22Rv1 (cell line): ENCODE data around the gene CST1.
"Not testable (repeated sequence)": the region's sequence is repeated elsewhere in the genome, so short reads cannot be mapped to it uniquely, and the experiment has no call there.

Source experiments
- H3K27ac ChIP-seq: fragments of 450-650 bp; 2 replicates; pipeline ENCODE4 v1.5.1; 2017
- ZFX ChIP-seq: fragments of 450-650 bp; IDR thresholded peaks from 2 replicates; pipeline ENCODE4 v1.6.1; 2017; ENCODE audit warnings: antibody characterized with exemption, borderline replicate concordance
- TF ChIP-seq, protein P1 (sequence below): fragments of 450-650 bp; IDR thresholded peaks from 2 replicates; pipeline ENCODE4 v1.5.1; 2017; ENCODE audit warnings: mild to moderate bottlenecking

CST1 gene

GRCh38 chr20:23752481-23753193, 1.9 kb upstream of the CST1 start:
- no peak overlapping the region for H3K27ac ChIP-seq
- no peak for TF ChIP-seq ZFX
- TF ChIP-seq, protein P1, sequence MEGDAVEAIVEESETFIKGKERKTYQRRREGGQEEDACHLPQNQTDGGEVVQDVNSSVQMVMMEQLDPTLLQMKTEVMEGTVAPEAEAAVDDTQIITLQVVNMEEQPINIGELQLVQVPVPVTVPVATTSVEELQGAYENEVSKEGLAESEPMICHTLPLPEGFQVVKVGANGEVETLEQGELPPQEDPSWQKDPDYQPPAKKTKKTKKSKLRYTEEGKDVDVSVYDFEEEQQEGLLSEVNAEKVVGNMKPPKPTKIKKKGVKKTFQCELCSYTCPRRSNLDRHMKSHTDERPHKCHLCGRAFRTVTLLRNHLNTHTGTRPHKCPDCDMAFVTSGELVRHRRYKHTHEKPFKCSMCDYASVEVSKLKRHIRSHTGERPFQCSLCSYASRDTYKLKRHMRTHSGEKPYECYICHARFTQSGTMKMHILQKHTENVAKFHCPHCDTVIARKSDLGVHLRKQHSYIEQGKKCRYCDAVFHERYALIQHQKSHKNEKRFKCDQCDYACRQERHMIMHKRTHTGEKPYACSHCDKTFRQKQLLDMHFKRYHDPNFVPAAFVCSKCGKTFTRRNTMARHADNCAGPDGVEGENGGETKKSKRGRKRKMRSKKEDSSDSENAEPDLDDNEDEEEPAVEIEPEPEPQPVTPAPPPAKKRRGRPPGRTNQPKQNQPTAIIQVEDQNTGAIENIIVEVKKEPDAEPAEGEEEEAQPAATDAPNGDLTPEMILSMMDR, result no peak

DNA sequence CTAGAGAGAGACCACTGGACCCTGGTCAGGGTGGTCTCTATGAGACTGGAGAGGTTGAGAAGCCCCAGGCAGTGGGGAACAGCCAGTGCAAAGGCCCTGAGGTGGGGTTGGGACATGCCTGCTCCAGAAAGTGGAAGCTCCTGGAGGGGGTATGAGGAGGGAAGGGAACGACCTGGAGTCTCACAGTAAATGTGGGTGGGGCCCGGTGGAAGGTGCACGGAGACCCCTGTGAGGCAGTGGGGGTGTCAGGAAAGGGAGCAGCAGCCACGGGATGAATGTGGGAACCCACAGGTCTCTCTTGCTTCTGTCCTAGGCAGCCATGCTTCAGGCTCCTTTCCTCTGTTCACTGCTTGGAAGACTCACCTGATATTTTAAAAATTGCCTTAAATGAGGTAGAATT, 1.3 kb upstream of the CST1 start:
- TF ChIP-seq, protein P1, result no peak
- no peak for TF ChIP-seq ZFX
- H3K27ac ChIP-seq, result no peak overlapping the region

DNA sequence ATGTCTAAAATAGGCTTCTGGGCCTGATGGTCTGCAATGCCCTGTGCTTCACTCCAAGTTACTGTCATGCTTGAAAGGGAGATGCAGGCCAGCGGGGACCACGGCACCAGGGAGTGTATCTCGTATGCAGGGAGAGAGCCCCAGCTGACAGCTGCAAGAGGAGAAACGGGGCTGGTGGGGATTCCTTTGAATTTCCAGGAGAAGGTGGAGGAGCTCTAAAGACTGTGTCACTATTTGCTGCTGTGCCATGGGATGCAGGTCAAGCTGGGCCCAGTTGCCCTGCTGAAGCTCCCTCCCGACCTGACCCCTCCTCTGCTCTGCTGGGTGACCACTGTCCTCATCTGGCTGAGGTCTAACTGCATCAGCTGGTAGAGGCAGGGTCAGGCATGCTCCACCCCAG, 989 bp downstream of the CST1 start:
- TF ChIP-seq, protein P1, result no peak
- TF ChIP-seq ZFX, result no peak
- no peak overlapping the region for H3K27ac ChIP-seq

DNA sequence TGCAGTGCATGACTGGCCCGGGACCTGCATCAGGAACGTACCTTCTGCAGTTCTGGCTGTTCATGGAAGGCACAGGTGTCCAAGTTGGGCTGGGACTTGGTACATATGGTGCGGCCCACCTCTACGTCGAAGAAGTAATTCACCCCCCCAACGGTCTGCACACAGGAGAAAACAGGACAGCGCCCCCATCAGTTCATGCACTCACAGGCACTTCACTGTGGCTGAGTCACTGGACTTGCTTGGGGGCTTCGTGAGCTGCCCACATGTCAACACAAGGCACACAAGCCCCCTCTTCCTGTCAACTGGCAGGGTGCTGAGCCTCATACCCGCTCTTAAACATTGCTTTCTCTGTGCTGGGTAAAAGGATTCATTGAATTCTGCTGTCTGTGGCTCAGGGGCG, 1.8 kb downstream of the CST1 start:
- H3K27ac ChIP-seq, result not testable (repeated sequence)

GRCh38 chr20:23747551-23747950, 3.2 kb downstream of the CST1 start:
- not testable (repeated sequence) for H3K27ac ChIP-seq

- H3K27ac ChIP-seq, result not testable (repeated sequence)
Measured at GRCh38 chr20:23747092-23747491, 3.6 kb downstream of the CST1 start.

DNA sequence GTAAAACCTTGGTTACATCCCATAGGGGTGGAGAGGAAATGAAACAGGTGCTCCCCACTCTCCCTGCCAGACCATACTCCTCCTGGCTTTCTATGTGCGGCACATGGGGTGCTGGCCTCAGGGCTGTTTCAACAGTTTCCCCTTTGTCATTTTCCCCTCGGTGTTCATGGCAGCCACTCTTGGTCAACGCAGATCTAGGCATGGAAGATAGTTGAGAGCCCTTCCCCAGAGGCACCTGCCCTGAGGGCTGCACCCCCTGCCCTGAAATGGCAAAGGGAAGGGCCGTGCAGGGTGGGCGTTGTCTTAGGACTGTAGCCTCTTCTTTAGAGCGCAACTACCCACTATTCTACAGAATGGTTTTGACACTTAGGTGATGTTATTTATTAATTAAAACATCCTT, 4.4 kb downstream of the CST1 start:
- no peak overlapping the region for H3K27ac ChIP-seq
- TF ChIP-seq, protein P1, result no peak
- TF ChIP-seq ZFX, result no peak

GRCh38 chr20:23745247-23745646, 5.5 kb downstream of the CST1 start:
- no peak for TF ChIP-seq ZFX
- TF ChIP-seq, protein P1, result no peak

DNA sequence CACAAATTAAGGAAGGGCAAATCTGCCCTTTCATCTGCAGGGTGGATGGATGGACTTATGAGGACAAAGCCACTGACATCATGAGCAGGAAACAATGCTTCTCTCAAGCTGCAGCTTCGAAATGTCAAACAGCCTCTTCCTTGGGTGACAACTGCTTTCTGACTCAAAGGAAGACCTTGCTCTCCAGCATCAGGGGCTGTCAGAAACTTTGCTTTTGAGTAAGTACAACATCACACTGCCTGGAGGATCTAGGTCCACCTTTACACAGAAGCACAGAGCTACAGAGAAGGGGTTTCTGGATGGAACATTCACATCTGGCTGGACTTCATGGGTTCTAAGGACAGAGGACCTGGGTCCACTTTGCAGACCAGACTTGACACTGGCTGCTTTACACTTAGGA, 5.9 kb downstream of the CST1 start:
- TF ChIP-seq ZFX, result no peak
- TF ChIP-seq, protein P1, result no peak

More at GRCh38 chr20:23745247-23745646, 5.5 kb downstream of the CST1 start:
- H3K27ac ChIP-seq, result no peak overlapping the region

GRCh38 chr20:23735391-23735790, 15.3 kb downstream of the CST1 start:
- H3K27ac ChIP-seq, result not testable (repeated sequence)

More for the DNA sequence above, 5.9 kb downstream of the CST1 start:
- H3K27ac ChIP-seq, result no peak overlapping the region

DNA sequence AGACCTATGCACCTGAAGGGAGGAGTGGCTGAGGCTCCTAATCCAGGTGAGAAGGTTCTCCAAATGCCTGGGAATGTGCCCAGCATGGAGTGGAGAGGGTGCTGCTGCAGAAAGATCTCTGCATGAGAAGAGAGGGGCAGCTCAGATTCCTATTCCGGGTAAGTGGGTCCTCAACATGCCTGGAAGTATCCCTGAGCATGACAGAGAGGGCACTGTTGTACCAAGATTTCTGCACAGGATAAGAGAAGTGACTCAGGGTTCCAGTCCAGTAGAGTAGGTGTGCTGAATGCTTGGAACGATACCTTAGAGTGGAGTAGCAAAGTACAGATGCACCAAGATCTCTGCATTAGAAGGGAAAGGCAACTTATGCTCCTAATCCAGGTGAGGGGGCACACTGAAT, 15.8 kb downstream of the CST1 start:
- not testable (repeated sequence) for H3K27ac ChIP-seq

GRCh38 chr20:23734440-23734839, 16.3 kb downstream of the CST1 start:
- H3K27ac ChIP-seq, result not testable (repeated sequence)
